ENCODE measurements around the gene SLC17A7. TPM values are rescaled to one million over a fixed set of nuclear protein-coding genes. Genes with fewer than 3 reads are reported as not detected.

SLC17A7 gene
- total RNA-seq, 1 experiment from 2014 or later, result 1.6 TPM

- TF ChIP-seq E2F4 (CRISPR knock-in tag; IDR thresholded peaks at IDR 0.05; ENCODE audit: borderline replicate concordance, low read depth) (no peak), ZNF423 (CRISPR knock-in tag; IDR thresholded peaks at IDR 0.05) (no peak), CREM (CRISPR knock-in tag; IDR thresholded peaks at IDR 0.05) (no peak), STAT6 (CRISPR knock-in tag; conservative IDR thresholded peaks at IDR 0.05; ENCODE audit: low read depth) (no peak), TEAD4 (CRISPR knock-in tag; IDR thresholded peaks at IDR 0.05) (no peak), USF1 (CRISPR knock-in tag; IDR thresholded peaks at IDR 0.05) (no peak)
Measured at GRCh38 chr19:49420227-49420626, 21.1 kb downstream of the SLC17A7 start (continued).

- peaks cover 67% of the 10 kb centered on the region for H3K4me1 Mint-ChIP-seq
- no peak for TF ChIP-seq E2F1 (CRISPR knock-in tag; IDR thresholded peaks at IDR 0.05)
- no peak for TF ChIP-seq FOXP1 (CRISPR knock-in tag; IDR thresholded peaks at IDR 0.05; ENCODE audit: borderline replicate concordance)
- no peak for TF ChIP-seq ATF6 (CRISPR knock-in tag; IDR thresholded peaks at IDR 0.05)
- no peak for TF ChIP-seq MYBL2 (CRISPR knock-in tag; IDR thresholded peaks at IDR 0.05)
- TF ChIP-seq ATF2 (CRISPR knock-in tag; IDR thresholded peaks at IDR 0.05; ENCODE audit: borderline replicate concordance, low read depth), result no peak
- no peak for TF ChIP-seq GRHL2 (CRISPR knock-in tag; IDR thresholded peaks at IDR 0.05; ENCODE audit: insufficient replicate concordance, severe bottlenecking)
- POLR2A ChIA-PET, result no interaction called here
- ATAC-seq, result no peak
- H3K36me3 Mint-ChIP-seq, result no peaks in the 10 kb centered on the region
- no peaks in the 10 kb centered on the region for H3K9me3 Mint-ChIP-seq
- CTCF ChIA-PET, result interaction anchor here (1.1 to 8.4 kb wide), 2 partner anchors 24 to 29 kb away, joined by 4 to 120 read pairs; partner anchors contain the start of gene KASH5
- no peak for DNase-seq (ENCODE audit: low spot score)
- H3K4me3 Mint-ChIP-seq, result no peak overlapping the region
- H3K27me3 Mint-ChIP-seq (ENCODE audit: low read depth), result peaks cover 55% of the 10 kb centered on the region
- no peak overlapping the region for H3K27ac Mint-ChIP-seq
Measured at GRCh38 chr19:49419173-49419572, 22.2 kb downstream of the SLC17A7 start.

- H3K27me3 Mint-ChIP-seq (ENCODE audit: low read depth), result peaks cover 54% of the 10 kb centered on the region
- DNase-seq (ENCODE audit: low spot score) (no peak), ATAC-seq (no peak)
- no peak overlapping the region for H3K27ac Mint-ChIP-seq
- no peak overlapping the region for H3K4me3 Mint-ChIP-seq
- no peaks in the 10 kb centered on the region for H3K36me3 Mint-ChIP-seq
- ChIA-PET CTCF (interaction anchor here (1.1 to 8.4 kb wide), 3 partner anchors 10 to 28 kb away, joined by 4 to 120 read pairs (median 9); partner anchors contain the start of gene KASH5), POLR2A (interaction anchor here (0.7 to 2.0 kb wide), 2 partner anchors 15 to 268 kb away, joined by 3 to 13 read pairs; no protein-coding TSS in a partner anchor)
- H3K4me1 Mint-ChIP-seq, result peaks cover 67% of the 10 kb centered on the region
- no peaks in the 10 kb centered on the region for H3K9me3 Mint-ChIP-seq
- no peak for TF ChIP-seq ZNF219 (CRISPR knock-in tag; IDR thresholded peaks at IDR 0.05; ENCODE audit: borderline replicate concordance)
- TF ChIP-seq E2F4 (CRISPR knock-in tag; IDR thresholded peaks at IDR 0.05; ENCODE audit: borderline replicate concordance, low read depth), result no peak
- TF ChIP-seq OVOL2 (CRISPR knock-in tag; IDR thresholded peaks at IDR 0.05; ENCODE audit: borderline replicate concordance), result no peak
- TF ChIP-seq NFATC4 (CRISPR knock-in tag; IDR thresholded peaks at IDR 0.05), result no peak
- no peak for TF ChIP-seq ZBTB43 (CRISPR knock-in tag; IDR thresholded peaks at IDR 0.05)
- TF ChIP-seq NFE2L1 (CRISPR knock-in tag; IDR thresholded peaks at IDR 0.05), result no peak
- TF ChIP-seq FOXP1 (CRISPR knock-in tag; IDR thresholded peaks at IDR 0.05; ENCODE audit: borderline replicate concordance), result no peak
- no peak for TF ChIP-seq ZNF263 (CRISPR knock-in tag; IDR thresholded peaks at IDR 0.05; ENCODE audit: low read depth)
- no peak for TF ChIP-seq IRF2 (CRISPR knock-in tag; IDR thresholded peaks at IDR 0.05; ENCODE audit: borderline replicate concordance, low read depth)
Measured at GRCh38 chr19:49418511-49418910, 22.8 kb downstream of the SLC17A7 start.

Data from WTC11 (cell line).